SK-N-SH treated with all-trans-retinoic acid at 6 μM for 48 hours (cell line): ENCODE measurements around the gene TCF12.
"Not testable (repeated sequence)": the region's sequence is repeated elsewhere in the genome, so short reads cannot be mapped to it uniquely, and the experiment has no call there.

Experiments used
- ATAC-seq: fragments of 200-7000 bp; cut with Tn5 transposase; 3 replicates; pipeline ENCODE4 v1.9.1; 2020; ENCODE audit warnings: mild to moderate bottlenecking, moderate library complexity
- ARNTL ChIP-seq: fragments of 450-650 bp; formaldehyde crosslinking; IDR thresholded peaks from 2 replicates; pipeline ENCODE4 v1.5.0; 2020; ENCODE audit warnings: low read depth, mild to moderate bottlenecking, moderate library complexity, borderline replicate concordance
- BACH2 ChIP-seq: fragments of 250-450 bp; sonication (Bioruptor Pico); IDR thresholded peaks from 2 replicates; pipeline ENCODE4 v1.9.0; 2021; ENCODE audit warnings: mild to moderate bottlenecking, borderline replicate concordance
- CSDC2 ChIP-seq: fragments of 250-450 bp; sonication (Bioruptor Pico); IDR thresholded peaks from 2 replicates; pipeline ENCODE4 v1.5.0; 2020; ENCODE audit warnings: mild to moderate bottlenecking, moderate library complexity
- GLIS3 ChIP-seq: fragments of 250-450 bp; sonication (Bioruptor Pico); IDR thresholded peaks from 2 replicates; pipeline ENCODE4 v1.5.0; 2020; ENCODE audit warnings: mild to moderate bottlenecking, moderate library complexity
- OSR1 ChIP-seq: fragments of 250-450 bp; sonication (Bioruptor Pico); IDR thresholded peaks from 2 replicates; pipeline ENCODE4 v1.8.0; 2022; ENCODE audit warnings: moderate library complexity, mild to moderate bottlenecking, inconsistent platforms
- POU6F1 ChIP-seq: fragments of 250-450 bp; sonication (Bioruptor Pico); IDR thresholded peaks from 2 replicates; pipeline ENCODE4 v1.8.0; 2021; ENCODE audit warnings: low read depth, mild to moderate bottlenecking, moderate library complexity, borderline replicate concordance
- PPARA ChIP-seq: fragments of 250-450 bp; sonication (Bioruptor Pico); IDR thresholded peaks from 2 replicates; pipeline ENCODE4 v1.5.0; 2020; ENCODE audit warnings: mild to moderate bottlenecking, borderline replicate concordance
- RARB ChIP-seq: fragments of 250-450 bp; sonication (Bioruptor Pico); IDR thresholded peaks from 2 replicates; pipeline ENCODE4 v1.8.0; 2021; ENCODE audit warnings: mild to moderate bottlenecking, moderate library complexity
- SNAI2 ChIP-seq: fragments of 250-450 bp; sonication (Bioruptor Pico); IDR thresholded peaks from 2 replicates; pipeline ENCODE4 v1.5.0; 2020; ENCODE audit warnings: mild to moderate bottlenecking, moderate library complexity
- TCF4 ChIP-seq: fragments of 250-450 bp; sonication (Bioruptor Pico); IDR thresholded peaks from 2 replicates; pipeline ENCODE4 v1.8.0; 2021; ENCODE audit warnings: mild to moderate bottlenecking, moderate library complexity, borderline replicate concordance
- TOX ChIP-seq: fragments of 250-450 bp; sonication (Bioruptor Pico); IDR thresholded peaks from 2 replicates; pipeline ENCODE4 v1.8.0; 2021; ENCODE audit warnings: mild to moderate bottlenecking, moderate library complexity, borderline replicate concordance
- TSHZ2 ChIP-seq: fragments of 250-450 bp; sonication (Bioruptor Pico); IDR thresholded peaks from 2 replicates; pipeline ENCODE4 v1.5.0; 2020; ENCODE audit warnings: mild to moderate bottlenecking, moderate library complexity
- ZC3H10 ChIP-seq: fragments of 250-450 bp; sonication (Bioruptor Pico); IDR thresholded peaks from 2 replicates; pipeline ENCODE4 v1.5.1; 2021; ENCODE audit warnings: mild to moderate bottlenecking, moderate library complexity
- ZFP3 ChIP-seq: fragments of 250-450 bp; sonication (Bioruptor Pico); IDR thresholded peaks from 2 replicates; pipeline ENCODE4 v1.5.0; 2020; ENCODE audit warnings: mild to moderate bottlenecking, moderate library complexity
- ZNF565 ChIP-seq: fragments of 450-650 bp; formaldehyde crosslinking; conservative IDR thresholded peaks from 2 replicates; pipeline ENCODE4 v1.5.0; 2020; ENCODE audit warnings: low read depth, mild to moderate bottlenecking, moderate library complexity
- ZNF70 ChIP-seq: fragments of 450-650 bp; formaldehyde crosslinking; IDR thresholded peaks from 2 replicates; pipeline ENCODE4 v1.5.0; 2020; ENCODE audit warnings: mild to moderate bottlenecking, moderate library complexity
- ZNF8 ChIP-seq: fragments of 450-650 bp; formaldehyde crosslinking; IDR thresholded peaks from 2 replicates; pipeline ENCODE4 v1.5.0; 2020; ENCODE audit warnings: mild to moderate bottlenecking, moderate library complexity
- TF ChIP-seq, protein P1 (sequence below): fragments of 250-450 bp; sonication (Bioruptor Pico); IDR thresholded peaks from 2 replicates; pipeline ENCODE4 v1.8.0; 2020; ENCODE audit warnings: mild to moderate bottlenecking, moderate library complexity, borderline replicate concordance

The TCF12 gene

DNA sequence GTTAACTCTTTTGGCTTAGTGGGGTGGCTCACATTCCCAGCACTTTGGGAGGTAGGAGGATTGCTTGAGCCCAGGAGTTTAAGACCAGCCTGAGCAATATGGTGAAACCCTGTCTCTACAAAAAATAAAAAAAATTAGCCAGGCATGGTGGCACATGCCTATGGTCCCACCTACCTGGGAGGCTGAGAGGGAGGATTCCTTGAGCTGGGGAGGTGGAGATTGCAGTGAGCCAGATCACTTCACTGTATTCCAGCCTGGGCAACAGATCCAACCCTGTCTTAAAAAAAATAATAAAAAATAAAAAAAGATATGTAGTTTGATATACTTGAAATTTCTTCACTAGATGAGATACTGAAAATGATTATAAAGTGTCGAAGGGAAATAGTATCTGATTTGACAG is 178.8 kb downstream of the TCF12 start (continued):
- TF ChIP-seq, protein P1, sequence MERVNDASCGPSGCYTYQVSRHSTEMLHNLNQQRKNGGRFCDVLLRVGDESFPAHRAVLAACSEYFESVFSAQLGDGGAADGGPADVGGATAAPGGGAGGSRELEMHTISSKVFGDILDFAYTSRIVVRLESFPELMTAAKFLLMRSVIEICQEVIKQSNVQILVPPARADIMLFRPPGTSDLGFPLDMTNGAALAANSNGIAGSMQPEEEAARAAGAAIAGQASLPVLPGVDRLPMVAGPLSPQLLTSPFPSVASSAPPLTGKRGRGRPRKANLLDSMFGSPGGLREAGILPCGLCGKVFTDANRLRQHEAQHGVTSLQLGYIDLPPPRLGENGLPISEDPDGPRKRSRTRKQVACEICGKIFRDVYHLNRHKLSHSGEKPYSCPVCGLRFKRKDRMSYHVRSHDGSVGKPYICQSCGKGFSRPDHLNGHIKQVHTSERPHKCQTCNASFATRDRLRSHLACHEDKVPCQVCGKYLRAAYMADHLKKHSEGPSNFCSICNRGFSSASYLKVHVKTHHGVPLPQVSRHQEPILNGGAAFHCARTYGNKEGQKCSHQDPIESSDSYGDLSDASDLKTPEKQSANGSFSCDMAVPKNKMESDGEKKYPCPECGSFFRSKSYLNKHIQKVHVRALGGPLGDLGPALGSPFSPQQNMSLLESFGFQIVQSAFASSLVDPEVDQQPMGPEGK (CRISPR knock-in tag): no peak
- TF ChIP-seq POU6F1 (CRISPR knock-in tag) (no peak), OSR1 (CRISPR knock-in tag) (no peak), GLIS3 (no peak)

DNA sequence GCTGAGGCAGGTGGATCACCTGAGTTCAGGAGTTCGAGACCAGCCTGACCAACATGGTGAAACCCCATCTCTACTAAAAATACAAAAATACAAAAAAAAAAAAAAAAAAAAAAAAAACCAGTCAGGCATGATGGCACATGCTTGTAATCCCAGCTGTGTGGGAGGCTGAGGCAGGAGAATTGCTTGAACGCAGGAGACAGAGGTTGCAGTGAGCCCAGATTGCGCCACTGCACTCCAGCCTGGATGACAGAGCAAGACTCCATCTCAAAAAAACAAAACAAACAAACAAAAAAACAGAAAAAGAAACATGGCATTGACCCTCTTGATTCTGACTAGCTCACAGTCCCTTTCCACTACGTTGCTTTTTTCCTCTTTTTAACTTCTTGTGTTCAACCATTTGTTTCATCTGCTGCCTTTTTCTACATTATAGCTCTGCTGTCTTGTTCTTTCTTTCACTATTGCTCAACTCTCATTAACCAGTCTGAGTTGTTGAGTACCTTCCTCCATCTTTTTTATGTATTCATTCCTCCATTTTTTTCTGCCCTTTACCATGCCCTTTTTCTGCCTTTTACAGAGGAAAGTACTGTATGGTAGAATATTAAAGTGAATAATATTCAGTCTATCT is 179.6 kb downstream of the TCF12 start:
- ATAC-seq: not testable (repeated sequence)

GRCh38 chr15:57098896-57099295 is 180.5 kb downstream of the TCF12 start:
- TF ChIP-seq ZFP3 (CRISPR knock-in tag) (no peak), SNAI2 (no peak), ZC3H10 (CRISPR knock-in tag) (no peak), RARB (CRISPR knock-in tag) (no peak), TCF4 (CRISPR knock-in tag) (peak; percentile 60), ZNF8 (CRISPR knock-in tag) (no peak)
- ATAC-seq: peak; percentile 99

GRCh38 chr15:57100136-57100539 is 181.7 kb downstream of the TCF12 start:
- TF ChIP-seq ARNTL (CRISPR knock-in tag): no peak
- no peak for TF ChIP-seq TSHZ2 (CRISPR knock-in tag)
- TF ChIP-seq CSDC2 (CRISPR knock-in tag): no peak
- TF ChIP-seq ZNF565: no peak
- TF ChIP-seq SNAI2: no peak
- no peak for TF ChIP-seq BACH2 (CRISPR knock-in tag)
- TF ChIP-seq, protein P1 (CRISPR knock-in tag): no peak
- TF ChIP-seq TOX (CRISPR knock-in tag): no peak
- TF ChIP-seq ZC3H10 (CRISPR knock-in tag): no peak
- TF ChIP-seq ZFP3 (CRISPR knock-in tag): no peak
- no peak for TF ChIP-seq POU6F1 (CRISPR knock-in tag)
- no peak for TF ChIP-seq ZNF70 (CRISPR knock-in tag)
- TF ChIP-seq PPARA (CRISPR knock-in tag): no peak
- ATAC-seq: no peak
